ENCODE measurements around the gene OGFOD3. TPM values are rescaled to one million over a fixed set of nuclear protein-coding genes. Genes with fewer than 3 reads are reported as not detected.
A peak's percentile ranks its signal among the peaks of the same experiment; 100 is the strongest.
"Not testable (repeated sequence)": the region's sequence is repeated elsewhere in the genome, so short reads cannot be mapped to it uniquely, and the experiment has no call there.

OGFOD3 gene
- total RNA-seq, 1 donor from 2014 or later: 26.7 TPM

- H3K27me3 Mint-ChIP-seq, H3K27ac Mint-ChIP-seq, H3K4me3 Mint-ChIP-seq, H3K9me3 Mint-ChIP-seq, DNase-seq: not testable (repeated sequence)
- Mint-ChIP-seq H3K4me1 (peaks cover 33% of the 10 kb centered on the region), H3K36me3 (ENCODE audit: low read depth) (peaks cover 20% of the 10 kb centered on the region)
- intact Hi-C loops (cut with micrococcal nuclease): loop anchor here (5.0 to 10.0 kb wide), 3 partner anchors 194 to 301 kb away; partner anchors contain the start of genes TBCD and WDR45B
Measured at GRCh38 chr17:82453706-82454105, 35.3 kb upstream of the OGFOD3 start.

- not testable (repeated sequence) for DNase-seq, H3K27me3 Mint-ChIP-seq, H3K4me3 Mint-ChIP-seq, H3K9me3 Mint-ChIP-seq
- Mint-ChIP-seq H3K4me1 (peaks cover 33% of the 10 kb centered on the region), H3K27ac (peak overlapping the region; percentile 48), H3K36me3 (ENCODE audit: low read depth) (peaks cover 20% of the 10 kb centered on the region)
- intact Hi-C loops (cut with micrococcal nuclease): loop anchor here (5.0 to 10.0 kb wide), 3 partner anchors 194 to 302 kb away; partner anchors contain the start of genes TBCD and WDR45B
Measured at GRCh38 chr17:82453151-82453550, 34.8 kb upstream of the OGFOD3 start.

GRCh38 chr17:82452162-82452561, 33.8 kb upstream of the OGFOD3 start:
- H3K9me3 Mint-ChIP-seq: no peaks in the 10 kb centered on the region
- peaks cover 27% of the 10 kb centered on the region for H3K4me1 Mint-ChIP-seq
- H3K27ac Mint-ChIP-seq: peak overlapping the region; percentile 95
- peaks cover 20% of the 10 kb centered on the region for H3K36me3 Mint-ChIP-seq (ENCODE audit: low read depth)
- no peaks in the 10 kb centered on the region for H3K27me3 Mint-ChIP-seq
- intact Hi-C loops (cut with micrococcal nuclease): loop anchor here (5.0 to 10.0 kb wide), 3 partner anchors 195 to 303 kb away; partner anchors contain the start of genes TBCD and WDR45B
- DNase-seq: no peak
- H3K4me3 Mint-ChIP-seq: peak overlapping the region; percentile 89

GRCh38 chr17:82450357-82451106, 32.1 kb upstream of the OGFOD3 start, which contains the start of gene CYBC1:
CYBC1 (minus strand) TSS chr17:82450752; CDS start chr17:82449254, 1,498 bp downstream.
- Mint-ChIP-seq H3K9me3 (no peaks in the 10 kb centered on the region), H3K27ac (peak within 1 kb of the TSS; percentile 95), H3K27me3 (no peaks in the 10 kb centered on the region), H3K4me1 (peaks cover 20% of the 10 kb centered on the region), H3K4me3 (peak within 1 kb of the TSS; percentile 89), H3K36me3 (ENCODE audit: low read depth) (peaks cover 32% of the 10 kb centered on the region)
- DNase-seq: peak; percentile 98
- intact Hi-C loops (cut with micrococcal nuclease): loop anchor here (1.0 to 10.0 kb wide), 5 partner anchors 8 to 304 kb away; partner anchors contain the start of genes NARF, TBCD and WDR45B

- H3K36me3 Mint-ChIP-seq (ENCODE audit: low read depth): peaks cover 33% of the 10 kb centered on the region
- intact Hi-C loops (cut with micrococcal nuclease): loop anchor here (1.0 to 10.0 kb wide), 7 partner anchors 8 to 305 kb away; partner anchors contain the start of genes HEXD, NARF, OGFOD3 and TBCD
Measured at GRCh38 chr17:82449883-82450356, 31.5 kb upstream of the OGFOD3 start.

GRCh38 chr17:82449131-82449882, 30.9 kb upstream of the OGFOD3 start:
- peak; percentile 93 for DNase-seq
- intact Hi-C loops (cut with micrococcal nuclease): loop anchor here (1.0 kb wide), 2 partner anchors 31 to 105 kb away; partner anchors contain the start of genes HEXD and OGFOD3
- H3K4me1 Mint-ChIP-seq: peaks cover 20% of the 10 kb centered on the region
- H3K27ac Mint-ChIP-seq: peak overlapping the region; percentile 95
- H3K4me3 Mint-ChIP-seq: peak overlapping the region; percentile 89
- no peaks in the 10 kb centered on the region for H3K9me3 Mint-ChIP-seq
- no peaks in the 10 kb centered on the region for H3K27me3 Mint-ChIP-seq
- H3K36me3 Mint-ChIP-seq (ENCODE audit: low read depth): peaks cover 34% of the 10 kb centered on the region

More at GRCh38 chr17:82449883-82450356, 31.5 kb upstream of the OGFOD3 start:
- DNase-seq: peak; percentile 78
- H3K4me3 Mint-ChIP-seq: peak overlapping the region; percentile 89
- no peaks in the 10 kb centered on the region for H3K27me3 Mint-ChIP-seq
- peaks cover 20% of the 10 kb centered on the region for H3K4me1 Mint-ChIP-seq
- no peaks in the 10 kb centered on the region for H3K9me3 Mint-ChIP-seq
- H3K27ac Mint-ChIP-seq: peak overlapping the region; percentile 95

GRCh38 chr17:82447876-82448275, 29.5 kb upstream of the OGFOD3 start:
- peaks cover 36% of the 10 kb centered on the region for H3K36me3 Mint-ChIP-seq (ENCODE audit: low read depth)

GRCh38 chr17:82446649-82447048, 28.3 kb upstream of the OGFOD3 start:
- Mint-ChIP-seq H3K27ac (peak overlapping the region; percentile 48), H3K27me3 (no peaks in the 10 kb centered on the region)

More at GRCh38 chr17:82447876-82448275, 29.5 kb upstream of the OGFOD3 start:
- no peak for DNase-seq
- H3K9me3 Mint-ChIP-seq: no peaks in the 10 kb centered on the region
- intact Hi-C loops (cut with micrococcal nuclease): no loop called here
- no peaks in the 10 kb centered on the region for H3K27me3 Mint-ChIP-seq
- H3K4me3 Mint-ChIP-seq: peak overlapping the region; percentile 63
- peaks cover 18% of the 10 kb centered on the region for H3K4me1 Mint-ChIP-seq
- H3K27ac Mint-ChIP-seq: peak overlapping the region; percentile 52

GRCh38 chr17:82446124-82446523, 27.7 kb upstream of the OGFOD3 start:
- Mint-ChIP-seq H3K27me3 (no peaks in the 10 kb centered on the region), H3K36me3 (ENCODE audit: low read depth) (peaks cover 38% of the 10 kb centered on the region), H3K9me3 (no peaks in the 10 kb centered on the region), H3K27ac (no peak overlapping the region), H3K4me3 (no peak overlapping the region), H3K4me1 (peaks cover 4% of the 10 kb centered on the region)
- intact Hi-C loops (cut with micrococcal nuclease): no loop called here
- no peak for DNase-seq

More at GRCh38 chr17:82446649-82447048, 28.3 kb upstream of the OGFOD3 start:
- peak overlapping the region; percentile 26 for H3K4me3 Mint-ChIP-seq
- intact Hi-C loops (cut with micrococcal nuclease): no loop called here
- H3K9me3 Mint-ChIP-seq: no peaks in the 10 kb centered on the region
- peaks cover 36% of the 10 kb centered on the region for H3K36me3 Mint-ChIP-seq (ENCODE audit: low read depth)
- H3K4me1 Mint-ChIP-seq: peaks cover 9% of the 10 kb centered on the region
- DNase-seq: no peak

GRCh38 chr17:82445542-82445941, 27.2 kb upstream of the OGFOD3 start:
- H3K4me3 Mint-ChIP-seq: no peak overlapping the region
- intact Hi-C loops (cut with micrococcal nuclease): no loop called here
- no peak for DNase-seq
- H3K4me1 Mint-ChIP-seq: peaks cover 3% of the 10 kb centered on the region
- H3K27me3 Mint-ChIP-seq: no peaks in the 10 kb centered on the region
- H3K36me3 Mint-ChIP-seq (ENCODE audit: low read depth): peaks cover 39% of the 10 kb centered on the region
- no peak overlapping the region for H3K27ac Mint-ChIP-seq
- H3K9me3 Mint-ChIP-seq: no peaks in the 10 kb centered on the region

GRCh38 chr17:82444941-82445521, 26.6 kb upstream of the OGFOD3 start:
- no peak for DNase-seq
- Mint-ChIP-seq H3K9me3 (no peaks in the 10 kb centered on the region), H3K4me1 (peaks cover 3% of the 10 kb centered on the region), H3K27ac (no peak overlapping the region), H3K27me3 (no peaks in the 10 kb centered on the region), H3K36me3 (ENCODE audit: low read depth) (peaks cover 42% of the 10 kb centered on the region), H3K4me3 (no peak overlapping the region)
- intact Hi-C loops (cut with micrococcal nuclease): no loop called here

- H3K4me1 Mint-ChIP-seq: peaks cover 3% of the 10 kb centered on the region
- no peak overlapping the region for H3K27ac Mint-ChIP-seq
- no peak for DNase-seq
- peaks cover 37% of the 10 kb centered on the region for H3K36me3 Mint-ChIP-seq (ENCODE audit: low read depth)
- H3K4me3 Mint-ChIP-seq: no peak overlapping the region
- H3K9me3 Mint-ChIP-seq: no peaks in the 10 kb centered on the region
- intact Hi-C loops (cut with micrococcal nuclease): no loop called here
- H3K27me3 Mint-ChIP-seq: no peaks in the 10 kb centered on the region
Measured at GRCh38 chr17:82444284-82444893, 26.0 kb upstream of the OGFOD3 start.

Data from activated CD4-positive, alpha-beta T cell treated with anti-CD3 and anti-CD28 coated beads, Interleukin-2, amount 10 ng/mL, durations not matched to agents 24 days and 14 days (primary cell).